ENCODE results near the gene LAD1. TPM values are rescaled to one million over a fixed set of nuclear protein-coding genes. Genes with fewer than 3 reads are reported as not detected.

LAD1 gene
- total and polyA plus RNA-seq, 2 of the 4 experiments (the other 2 are of a cell fraction), result under 0.01 to 0.07 TPM

- Histone ChIP-seq H2BK120ac (ENCODE audit: low read depth, low read length) (peak overlapping the region; percentile 98), H2BK15ac (ENCODE audit: low read depth, low read length) (peak overlapping the region; percentile 62; the same call in 1 of the 3 replicates), H4K91ac (ENCODE audit: insufficient read depth, low read depth, low read length) (peak overlapping the region; percentile 96), H3K36me3 (ENCODE audit: control insufficient read depth, insufficient read depth, low read length) (no peaks in the 10 kb centered on the region), H2AK5ac (ENCODE audit: low read depth, low read length) (peak overlapping the region; percentile 96), H3K18ac (ENCODE audit: low read depth, low read length) (peak overlapping the region; percentile 94), H2BK5ac (ENCODE audit: low read depth, low read length, poor library complexity, severe bottlenecking) (peak overlapping the region; percentile 92), H3K4me1 (ENCODE audit: control insufficient read depth, insufficient read depth, low read length) (peaks cover 20% of the 10 kb centered on the region), H2AK9ac (replicated peaks; ENCODE audit: low read depth, low read length, poor library complexity) (peak overlapping the region; percentile 97), H3K56ac (ENCODE audit: extremely low read depth, insufficient read depth, low read length) (no peak overlapping the region; the same call in 1 of the 2 replicates), H4K8ac (ENCODE audit: low read depth in 2 of 2, low read length in 2 of 2) (peak overlapping the region; percentile 2 to 96; a peak in 2 of 4 replicates), H4K20me1 (ENCODE audit: insufficient read depth, low read length) (no peaks in the 10 kb centered on the region), H3K9ac (ENCODE audit: low read depth, low read length) (peak overlapping the region; percentile 54; the same call in 1 of the 2 replicates), H3K4ac (ENCODE audit: low read depth, low read length) (peak overlapping the region; percentile 95), H3K4me2 (ENCODE audit: low read depth, low read length) (peak overlapping the region; percentile 86), H3K4me3 (ENCODE audit: insufficient read depth, low read depth, low read length) (no peak overlapping the region), H3K23ac (ENCODE audit: low read depth, low read length) (peak overlapping the region; percentile 87), H4K5ac (ENCODE audit: low read depth, low read length) (peak overlapping the region; percentile 91), H2BK20ac (ENCODE audit: low read depth, low read length) (peak overlapping the region; percentile 96), H3K27ac (ENCODE audit: insufficient read depth, low read length) (peak overlapping the region; percentile 95), H3K9me1 (ENCODE audit: insufficient read depth, low read length) (peaks cover 21% of the 10 kb centered on the region), H3K14ac (replicated peaks; ENCODE audit: low read depth, low read length) (peak overlapping the region; percentile 90), H3K27me3 (ENCODE audit: control insufficient read depth, insufficient read depth, low read length) (no peaks in the 10 kb centered on the region; the same call in 1 of the 2 replicates), H3K79me1 (ENCODE audit: low read depth in 1 of 2, low read length in 2 of 2) (peaks cover 0 to 3% of the 10 kb centered on the region in 2 experiments; a peak in 1 of 4 replicates), H3K9me3 (ENCODE audit: control insufficient read depth, insufficient read depth, low read length) (no peaks in the 10 kb centered on the region), H2AFZ (replicated peaks; ENCODE audit: low read length, poor library complexity) (peak overlapping the region; percentile 94)
- POLR2A ChIA-PET (ENCODE audit: unreplicated experiment), result no interaction called here
- peak; percentile 96 for DNase-seq
- 100% methylated on average over 3 of the region's 4 CpGs; no CpG with 5 or more reads in 1 of the 2 experiments for WGBS, 2 experiments (ENCODE audit: extremely low coverage in 2 of 2, insufficient read length in 1 of 2)
- ATAC-seq (ENCODE audit: low read depth), result peak; percentile 97
- dilution Hi-C loops (cut with HindIII; ENCODE audit: low sequenced_read_pairs, unreplicated experiment) (no loop called here), in situ Hi-C loops (cut with MboI; ENCODE audit: low sequenced_read_pairs) (no loop called here), intact Hi-C loops (cut with micrococcal nuclease) (loop anchor here (10.0 kb wide), 1 partner anchor 1939 kb away; no protein-coding TSS in a partner anchor)
- CTCF ChIA-PET, result interaction anchor here (1.0 kb wide), 1 partner anchor 25 kb away, joined by 3 read pairs; no protein-coding TSS in a partner anchor
- peak; percentile 79 for TF ChIP-seq FOS (IDR thresholded peaks at IDR 0.05; ENCODE audit: low read depth, low read length)
- no peak for TF ChIP-seq RAD21 (IDR thresholded peaks at IDR 0.05; ENCODE audit: low read length)
- TF ChIP-seq CEBPB (IDR thresholded peaks at IDR 0.05; ENCODE audit: low read depth, low read length), result peak; percentile 85
- peak; percentile 98 for TF ChIP-seq MAZ (IDR thresholded peaks at IDR 0.05; ENCODE audit: borderline replicate concordance, low read depth, low read length)
- BruUV-seq (replicated peaks), result no TSS peak
Measured at GRCh38 chr1:201383647-201384405, 15.3 kb downstream of the LAD1 start.
